Myocyte (in vitro differentiated cells): ENCODE results near the gene FST. TPM values are rescaled to one million over a fixed set of nuclear protein-coding genes. Genes with fewer than 3 reads are reported as not detected.
A peak's percentile ranks its signal among the peaks of the same experiment; 100 is the strongest.

Experiments used
- DNase-seq: peaks from one replicate; pipeline ENCODE4 v3.0.0-alpha.2; 2012; ENCODE audit warnings: low read depth
- total RNA-seq: library from RNA; depleted of rRNA; stranded (reverse); fragments of >200 nt; gene quantifications from 2 replicates; pipeline ENCODE4 v1.2.3, GENCODE V29; 2014

Gene FST
- total RNA-seq, 1 donor from 2014 or later: 75.0 TPM

GRCh38 chr5:53472720-53473510 is 7.5 kb upstream of the FST start:
- no peak for DNase-seq

DNA sequence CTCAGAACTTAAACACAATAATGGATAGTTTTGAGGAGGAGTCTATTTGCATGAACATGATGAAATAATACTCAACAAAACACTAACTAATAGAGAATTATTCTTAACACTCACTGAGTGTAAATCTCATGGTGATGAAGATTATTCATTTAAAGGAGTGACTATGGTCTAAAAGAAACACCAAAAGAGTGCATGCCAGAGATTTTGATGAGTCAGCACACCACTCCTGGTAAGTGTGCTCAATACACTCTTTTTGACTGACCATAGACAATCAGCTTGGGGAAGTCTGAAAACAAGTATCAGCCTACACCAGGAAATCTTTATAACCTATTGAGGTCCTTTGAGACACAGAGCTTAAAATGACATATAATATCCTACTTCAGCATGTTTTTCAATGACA is 6.8 kb upstream of the FST start:
- DNase-seq: no peak

GRCh38 chr5:53475320-53475719 is 5.1 kb upstream of the FST start:
- no peak for DNase-seq

DNA sequence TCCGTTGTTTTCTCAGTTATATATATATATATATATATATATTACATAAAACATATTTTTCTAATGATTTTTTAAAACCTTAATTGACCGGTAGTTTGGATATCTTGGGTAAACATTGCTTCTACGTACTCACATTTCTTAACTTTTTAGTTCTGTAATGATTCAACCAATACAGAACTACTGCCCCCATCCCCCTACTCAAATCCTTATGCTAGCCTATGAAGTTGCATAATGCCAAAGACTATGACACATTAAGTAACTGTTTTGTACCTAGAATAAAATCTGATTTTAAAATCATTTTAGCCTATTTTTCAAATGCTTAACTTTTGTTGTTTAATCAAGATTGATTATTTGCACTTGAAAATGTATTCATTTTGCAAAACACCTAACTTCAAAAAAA is 4.4 kb upstream of the FST start:
- DNase-seq: no peak

DNA sequence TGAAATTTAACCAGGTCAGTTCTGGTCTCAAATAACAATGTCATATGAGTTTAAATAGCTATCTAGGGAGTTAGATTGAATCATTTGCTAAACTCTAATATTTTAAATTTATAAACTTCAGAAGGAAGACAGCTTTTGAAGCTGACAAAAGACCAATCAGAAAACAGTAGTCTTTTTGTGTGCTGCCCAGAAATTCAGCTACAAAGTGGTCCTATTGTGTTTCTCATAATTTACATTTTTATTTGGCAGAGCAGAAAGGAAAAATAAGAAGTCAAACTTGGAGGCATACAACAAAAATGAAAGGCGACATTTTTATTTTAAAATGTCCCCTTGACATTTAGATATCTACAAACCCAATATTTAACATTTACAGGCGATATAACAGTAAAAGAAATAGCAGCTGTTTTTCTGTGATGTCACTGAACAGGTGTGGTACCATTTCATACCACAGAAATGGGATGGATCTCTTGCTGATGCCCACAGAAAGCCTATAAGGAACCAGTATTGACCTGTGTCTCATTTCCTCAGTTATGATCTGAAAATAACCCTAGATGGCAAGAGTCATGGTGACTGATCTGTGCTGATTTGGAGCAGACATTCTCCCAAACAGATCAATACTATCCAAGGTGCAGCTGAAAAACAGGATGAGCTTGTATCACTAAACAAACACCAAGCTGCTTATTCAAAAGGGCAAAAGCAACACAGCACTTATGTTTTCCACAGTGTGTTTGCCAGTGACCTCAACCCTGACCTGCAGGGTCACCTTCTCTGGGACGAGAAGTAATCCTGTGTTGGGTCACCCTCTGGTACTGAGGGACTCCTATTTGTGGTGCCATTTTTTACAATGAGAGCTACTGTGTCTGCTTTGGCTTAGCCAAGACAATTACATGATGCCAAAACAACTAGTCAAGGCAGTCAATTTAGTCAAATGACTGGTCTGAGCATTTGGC is 3.6 kb upstream of the FST start:
- peak; percentile 58 for DNase-seq

DNA sequence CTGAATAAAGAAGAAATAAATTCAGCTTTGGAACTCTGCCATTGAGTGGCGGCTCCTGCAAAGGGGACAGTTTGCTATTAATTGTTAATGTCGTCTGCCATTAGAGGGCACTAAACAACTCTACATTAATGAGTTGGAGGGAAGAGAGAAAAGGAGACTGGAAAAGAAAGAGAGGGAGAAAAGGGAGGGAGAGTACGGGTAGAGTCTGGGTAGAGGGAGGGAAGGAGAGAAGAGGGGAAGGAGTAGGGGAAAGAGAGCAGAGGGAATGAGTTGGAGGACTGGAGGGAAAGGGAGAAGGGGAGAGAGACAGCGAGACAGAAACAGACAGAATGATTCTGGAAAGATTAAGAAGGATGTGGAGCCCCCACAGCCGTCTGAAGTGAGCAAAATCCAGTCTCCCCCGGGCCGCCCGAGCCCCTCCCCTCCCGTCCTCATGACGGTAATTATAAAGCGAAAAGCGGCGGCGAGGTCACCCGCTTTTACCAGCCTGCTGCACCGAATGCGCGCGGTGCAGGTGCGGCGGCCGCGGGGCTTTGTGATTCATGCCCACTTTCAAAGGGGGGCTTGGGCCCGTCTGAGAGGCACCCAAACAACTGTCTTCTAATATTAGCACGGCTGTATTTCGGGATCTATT is 1.9 kb upstream of the FST start:
- peak; percentile 88 for DNase-seq

- no peak for DNase-seq
Observed at GRCh38 chr5:53479045-53479589, 1.3 kb upstream of the FST start.

- peak; percentile 74 for DNase-seq
Observed at GRCh38 chr5:53479590-53480415, 626 bp upstream of the FST start.

- peak; percentile 49 for DNase-seq
Observed at GRCh38 chr5:53481159-53481886, 894 bp downstream of the FST start.

- DNase-seq: peak; percentile 76
Observed at GRCh38 chr5:53481887-53482716, 1.7 kb downstream of the FST start.

- peak; percentile 28 for DNase-seq
Observed at GRCh38 chr5:53482717-53483638, 2.5 kb downstream of the FST start.

- no peak for DNase-seq
Observed at GRCh38 chr5:53487436-53487835, 7.0 kb downstream of the FST start.

- DNase-seq: no peak
Observed at GRCh38 chr5:53488195-53488722, 7.8 kb downstream of the FST start.

DNA sequence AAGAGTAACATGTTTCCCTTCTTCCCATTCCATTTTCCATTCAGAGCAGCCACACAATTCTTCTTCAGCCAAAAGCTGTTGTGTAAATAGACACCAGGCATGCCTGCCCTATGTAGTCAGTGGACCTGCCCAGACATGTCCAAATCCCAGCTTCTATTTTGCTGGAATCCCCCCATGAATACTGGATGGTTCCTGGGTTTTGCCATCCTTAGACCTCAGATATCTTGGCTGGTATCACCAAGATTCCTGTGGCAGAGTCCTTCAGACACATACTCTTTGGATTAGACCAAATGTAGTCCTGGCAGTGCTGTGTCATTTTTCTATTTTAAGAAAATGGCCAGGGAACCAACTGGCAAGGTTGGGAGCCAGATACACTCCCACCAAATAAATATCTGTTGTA is 10.3 kb downstream of the FST start:
- DNase-seq: peak; percentile 100

GRCh38 chr5:53501054-53501453 is 20.6 kb downstream of the FST start:
- DNase-seq: no peak

- DNase-seq: peak; percentile 27
Observed at GRCh38 chr5:53503562-53504218, 23.3 kb downstream of the FST start.

- no peak for DNase-seq
Observed at GRCh38 chr5:53507013-53507412, 26.6 kb downstream of the FST start.
